PC-9 (cell line): ENCODE results near the gene KIF5A.

ENCODE experiments used
- EZH2 ChIP-seq: fragments of 200-600 bp; sonication (generic); IDR thresholded peaks from 2 replicates; pipeline ENCODE4 v1.8.0; 2017; ENCODE audit warnings: antibody characterized with exemption, low read depth
- TF ChIP-seq, protein P1 (sequence below): fragments of 200-600 bp; sonication (generic); conservative IDR thresholded peaks from 2 replicates; pipeline ENCODE4 v1.6.1; 2017; ENCODE audit warnings: mixed run types, antibody characterized with exemption, mild to moderate bottlenecking, moderate library complexity

DNA sequence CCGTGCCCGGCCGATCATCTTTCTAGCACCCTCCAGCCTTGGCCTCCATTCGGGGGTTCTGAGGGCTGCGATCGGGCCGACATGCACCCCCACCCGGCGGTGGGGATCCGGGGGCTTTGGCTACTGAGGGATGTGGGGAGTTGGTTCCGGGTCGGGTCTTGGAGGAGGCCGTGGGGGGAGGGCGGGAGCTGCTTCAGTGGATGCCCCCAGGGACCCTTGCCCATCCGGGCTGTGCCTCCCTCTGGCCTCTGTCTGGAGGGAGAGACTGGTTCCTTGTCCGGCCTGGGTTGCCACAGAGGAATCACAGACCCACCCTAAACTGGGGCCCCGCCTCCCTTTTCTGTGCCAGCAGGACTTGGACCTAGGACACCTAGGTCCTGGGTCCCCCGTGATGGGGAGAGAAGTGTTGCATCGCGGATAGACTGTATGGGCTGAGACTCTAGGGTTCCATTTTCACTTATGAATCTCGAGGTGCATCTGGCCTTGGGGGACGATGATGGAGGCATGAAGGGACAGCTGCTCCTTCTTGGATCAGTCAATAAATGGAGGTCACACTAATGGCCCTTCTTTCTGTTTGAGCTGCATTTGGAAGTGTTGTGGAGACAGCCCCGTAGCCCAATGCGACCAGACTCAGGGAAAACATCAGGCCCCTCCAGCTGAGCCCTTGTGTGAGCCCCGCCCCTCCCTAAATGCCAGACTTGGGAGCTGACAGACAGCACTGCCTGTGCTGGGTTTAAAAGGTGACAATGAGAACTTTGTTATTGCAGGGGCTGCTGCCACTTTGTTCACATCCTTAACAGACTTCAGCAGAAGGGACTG lies 55.4 kb downstream of the KIF5A start:
- TF ChIP-seq, protein P1, sequence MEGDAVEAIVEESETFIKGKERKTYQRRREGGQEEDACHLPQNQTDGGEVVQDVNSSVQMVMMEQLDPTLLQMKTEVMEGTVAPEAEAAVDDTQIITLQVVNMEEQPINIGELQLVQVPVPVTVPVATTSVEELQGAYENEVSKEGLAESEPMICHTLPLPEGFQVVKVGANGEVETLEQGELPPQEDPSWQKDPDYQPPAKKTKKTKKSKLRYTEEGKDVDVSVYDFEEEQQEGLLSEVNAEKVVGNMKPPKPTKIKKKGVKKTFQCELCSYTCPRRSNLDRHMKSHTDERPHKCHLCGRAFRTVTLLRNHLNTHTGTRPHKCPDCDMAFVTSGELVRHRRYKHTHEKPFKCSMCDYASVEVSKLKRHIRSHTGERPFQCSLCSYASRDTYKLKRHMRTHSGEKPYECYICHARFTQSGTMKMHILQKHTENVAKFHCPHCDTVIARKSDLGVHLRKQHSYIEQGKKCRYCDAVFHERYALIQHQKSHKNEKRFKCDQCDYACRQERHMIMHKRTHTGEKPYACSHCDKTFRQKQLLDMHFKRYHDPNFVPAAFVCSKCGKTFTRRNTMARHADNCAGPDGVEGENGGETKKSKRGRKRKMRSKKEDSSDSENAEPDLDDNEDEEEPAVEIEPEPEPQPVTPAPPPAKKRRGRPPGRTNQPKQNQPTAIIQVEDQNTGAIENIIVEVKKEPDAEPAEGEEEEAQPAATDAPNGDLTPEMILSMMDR, result no peak
- no peak for TF ChIP-seq EZH2
